Ovary (tissue), 9 donors: ENCODE results near the gene UBA3. TPM values are rescaled to one million over a fixed set of nuclear protein-coding genes. Genes with fewer than 3 reads are reported as not detected.

Experiments
- DNase-seq, 5 donors: peaks; one replicate each; pipeline ENCODE4 v3.0.0-alpha.2; 2019 to 2020
- H3K27ac ChIP-seq, 2 donors: fragments of 200-600 bp; one replicate each; pipeline versions ENCODE4 v1.5.1 to v1.8.0; 2019 to 2022
- H3K27me3 ChIP-seq: fragments of 200-600 bp; one replicate; pipeline ENCODE4 v1.8.0; 2022
- H3K36me3 ChIP-seq: fragments of 200-600 bp; sonication (generic); one replicate; pipeline ENCODE4 v1.5.1; 2019
- H3K4me1 ChIP-seq: one replicate; pipeline ENCODE4 v1.8.1; 2013; ENCODE audit warnings: mild to moderate bottlenecking, moderate library complexity; ENCODE audit not compliant: insufficient read depth
- H3K4me3 ChIP-seq: fragments of 200-600 bp; sonication (generic); one replicate; pipeline ENCODE4 v1.5.1; 2017
- H3K9me3 ChIP-seq, 2 donors: fragments of 200-600 bp in 1 of 2; sonication (generic) in 1 of 2; one replicate each; pipeline versions ENCODE4 v1.5.1 to v1.8.1; 2013 to 2019; ENCODE audit warnings: mild to moderate bottlenecking in 1 of 2, moderate library complexity in 1 of 2
- CTCF ChIP-seq, 3 donors: fragments of 450-650 bp in 2 of 3; fragments of 200-600 bp in 1 of 3; IDR thresholded peaks; one replicate each; pipeline versions ENCODE4 v1.5.1 to v1.8.0; 2016 to 2022; ENCODE audit warnings: antibody characterized with exemption in 3 of 3, mild to moderate bottlenecking in 1 of 3
- EP300 ChIP-seq: sonication (generic); formaldehyde crosslinking; IDR thresholded peaks from one replicate; pipeline ENCODE4 v1.6.1; 2017; ENCODE audit warnings: antibody characterized with exemption
- POLR2A ChIP-seq: fragments of 450-650 bp; IDR thresholded peaks from one replicate; pipeline ENCODE4 v1.6.1; 2017; ENCODE audit warnings: antibody characterized with exemption, mild to moderate bottlenecking, moderate library complexity
- WGBS, 3 donors: extraction: QIAGEN DNeasy Blood & Tissue Kit in 1 of 3; methylation state at CpG; one replicate each; pipeline versions ENCODE4 v1.1.5 to v1.1.7; 2013 to 2017; 5-methylcytosine and 5-hydroxymethylcytosine counted together
- intact Hi-C, 4 donors: fragments of 100-400 bp; cut with DNase I; formaldehyde crosslinking; loops; one replicate each; pipeline versions ENCODE4 v1.11.0 to v1.15.1; 2022 to 2023
- polyA plus RNA-seq, 2 donors: library from polyadenylated mRNA; stranded (reverse); fragments of 200-250 nt in 1 of 2; fragments of 350-450 nt in 1 of 2; fragmentation: Illumina TruSeq in 1 of 2; extraction: RNeasy Lipid Tissue Mini Kit (QIAGEN cat#74804) in 1 of 2; gene quantifications; one replicate each; pipeline ENCODE4 v1.2.3, GENCODE V29; 2013 to 2014
- total RNA-seq, 7 donors: library from RNA; depleted of rRNA in 2 of 7; stranded (reverse); fragments of >200 nt in 2 of 7; fragmentation: NEBNext Ultra II Directional in 3 of 7; extraction: Animal tissue kit (Norgen Biotek cat#: 25700) in 3 of 7; gene quantifications; one replicate each; pipeline versions ENCODE4 v1.1.0 to v1.2.4, GENCODE V29; 2016 to 2023
- donor health status: DM: no; HTN: no; CAD: no; lungs with moderate emphysema.
- donor health status: DM: no; HTN: no; CAD: no.
- donor health status: Bipolar disorder and iron deficiency.
- donor health status: DM: yes; HTN: yes; CAD: no.
- donor health status: DM: no; HTN: no; CAD: no.
- donor health status: DM: yes; HTN: yes; CAD: no.

The UBA3 gene
- total and polyA plus RNA-seq, 9 donors, result 34.7 to 54.9 (median 47.7) TPM

DNA sequence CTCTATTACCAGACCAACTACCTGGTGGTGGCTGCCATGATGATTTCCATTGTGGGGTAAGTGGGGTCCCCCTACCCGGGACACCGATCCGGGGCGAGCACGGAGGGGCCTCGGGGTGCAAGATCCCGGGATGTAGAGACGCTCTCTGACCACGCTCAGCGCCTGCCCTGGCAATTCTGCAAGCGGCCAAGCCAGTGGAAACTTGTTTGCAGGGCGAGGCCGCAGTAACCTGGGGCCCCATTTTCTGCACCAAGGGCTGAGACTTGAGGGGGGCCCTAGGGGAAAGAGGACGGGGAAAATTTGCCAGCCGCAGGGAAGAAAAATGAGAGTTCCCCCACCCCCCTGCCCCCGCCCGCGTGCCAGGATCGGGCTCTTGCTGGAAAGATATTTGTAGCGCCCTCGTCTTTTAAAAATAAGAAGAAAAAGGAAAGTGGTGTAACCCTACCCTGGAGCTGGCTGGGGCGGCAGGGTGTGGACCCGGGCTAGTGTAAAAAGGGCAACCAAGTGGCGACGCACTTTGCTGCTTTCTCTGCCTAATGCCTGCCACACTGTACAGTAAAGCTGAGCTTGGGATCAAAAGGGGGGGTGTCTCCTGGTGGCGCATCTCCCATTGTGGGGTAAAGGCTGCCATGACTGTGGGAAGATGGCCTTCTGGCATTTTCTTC, 5.1 kb upstream of the UBA3 start:
- Histone ChIP-seq H3K4me1 (peaks cover 13% of the 10 kb centered on the region), H3K27me3 (no peaks in the 10 kb centered on the region), H3K27ac (peak overlapping the region; percentile 29 to 69), H3K36me3 (no peaks in the 10 kb centered on the region), H3K4me3 (peak overlapping the region; percentile 95), H3K9me3 (no peaks in the 10 kb centered on the region)
- TF ChIP-seq CTCF (IDR thresholded peaks at IDR 0.05) (no peak), POLR2A (no peak), EP300 (no peak)
- intact Hi-C loops, result no loop called here
- 1% methylated on average over 26 of the region's 26 CpGs for WGBS, 3 donors
- peak in 3 of 5 donors; percentile 26 to 56 (median 40) for DNase-seq

- DNase-seq, result peak; percentile 90 to 94 (median 91)
- Histone ChIP-seq H3K4me3 (peak within 1 kb of the TSS; percentile 95), H3K36me3 (no peaks in the 10 kb centered on the region), H3K4me1 (peaks cover 13% of the 10 kb centered on the region), H3K27me3 (no peaks in the 10 kb centered on the region), H3K9me3 (no peaks in the 10 kb centered on the region), H3K27ac (peak within 1 kb of the TSS; percentile 29 to 69)
- no peak for TF ChIP-seq CTCF (IDR thresholded peaks at IDR 0.05)
- 2 to 3% (median 3%) methylated on average over 32 of the region's 32 CpGs for WGBS, 3 donors
- intact Hi-C loops, result no loop called here
Measured at GRCh38 chr3:69084326-69085167, 4.4 kb upstream of the UBA3 start, which contains the start of gene ARL6IP5. ARL6IP5 (plus strand) TSS chr3:69084937; CDS start chr3:69085048, 111 bp downstream.

DNA sequence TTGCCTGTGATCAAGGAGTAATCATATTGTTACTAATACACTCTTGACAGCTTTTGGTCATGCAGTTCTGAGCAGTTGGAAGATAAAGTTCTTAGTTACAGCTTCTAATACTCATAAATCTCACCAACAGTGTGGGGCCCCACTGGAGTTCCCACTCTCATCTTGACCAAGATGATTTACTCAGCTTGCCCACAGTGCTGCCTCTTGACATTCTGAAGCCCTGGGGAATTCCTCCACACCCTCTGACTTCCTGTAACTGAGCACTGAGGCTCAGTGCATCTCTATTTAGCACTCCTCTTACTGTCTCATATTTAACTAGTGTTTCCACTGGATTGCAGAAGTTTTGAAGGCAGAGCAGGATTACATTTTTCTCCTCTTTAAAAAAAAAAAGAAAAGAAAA, 2.6 kb upstream of the UBA3 start:
- H3K27ac ChIP-seq, result no peak overlapping the region

GRCh38 chr3:69082361-69082760, 2.2 kb upstream of the UBA3 start:
- intact Hi-C loops, result no loop called here
- Histone ChIP-seq H3K4me1 (peaks cover 16% of the 10 kb centered on the region), H3K27me3 (no peaks in the 10 kb centered on the region), H3K9me3 (no peaks in the 10 kb centered on the region), H3K36me3 (no peaks in the 10 kb centered on the region), H3K4me3 (no peak overlapping the region), H3K27ac (no peak overlapping the region)
- 65 to 78% (median 72%) methylated on average over 2 of the region's 2 CpGs for WGBS, 3 donors
- no peak for TF ChIP-seq EP300
- no peak for TF ChIP-seq CTCF (IDR thresholded peaks at IDR 0.05)
- no peak for TF ChIP-seq POLR2A
- no peak for DNase-seq

More for the DNA sequence above, 2.6 kb upstream of the UBA3 start:
- TF ChIP-seq POLR2A (no peak), CTCF (IDR thresholded peaks at IDR 0.05) (no peak), EP300 (no peak)
- H3K4me1 ChIP-seq, result peaks cover 14% of the 10 kb centered on the region
- DNase-seq, result no peak
- no peaks in the 10 kb centered on the region for H3K9me3 ChIP-seq
- no peak overlapping the region for H3K4me3 ChIP-seq
- no peaks in the 10 kb centered on the region for H3K27me3 ChIP-seq
- no peaks in the 10 kb centered on the region for H3K36me3 ChIP-seq
- intact Hi-C loops, result no loop called here
